GM03348 (cell line): ENCODE results near the gene TEC.

Experiments used
- DNase-seq: peaks from one replicate; pipeline ENCODE4 v3.0.0; 2012; ENCODE audit warnings: low spot score

The TEC gene

DNA sequence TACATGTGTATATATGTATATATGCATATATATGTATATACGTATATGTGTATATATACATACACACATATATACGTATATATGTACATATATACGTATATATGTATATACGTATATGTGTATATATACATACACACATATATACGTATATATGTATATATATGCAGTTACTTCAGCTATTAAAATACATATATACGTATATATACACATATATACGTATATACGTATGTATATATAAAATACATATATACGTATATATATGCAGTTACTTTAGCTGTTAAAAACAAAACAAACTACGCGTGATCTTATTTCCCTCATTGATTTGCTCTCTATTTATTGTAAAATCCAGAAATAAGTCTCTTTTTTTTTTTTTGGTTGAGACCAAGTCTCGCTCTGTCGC, 149.5 kb downstream of the TEC start:
- DNase-seq: no peak

DNA sequence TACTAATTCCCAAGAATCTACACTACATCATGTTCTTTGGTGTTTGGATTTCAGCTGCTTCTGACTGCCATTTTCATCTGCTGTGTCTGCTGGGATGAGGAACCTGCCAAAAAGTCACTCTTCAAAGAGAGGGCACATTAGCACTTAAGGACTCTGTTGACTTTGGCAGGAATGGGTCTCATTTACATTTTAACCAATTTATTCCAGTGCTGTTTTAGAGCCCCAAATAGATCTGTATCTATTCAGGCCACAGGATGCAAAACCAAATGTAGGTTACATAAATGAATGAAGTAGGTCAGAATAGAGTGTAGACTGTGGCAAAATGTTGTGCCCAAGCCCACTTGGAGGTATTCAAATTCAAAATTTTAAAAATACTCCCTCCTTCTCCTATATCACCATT, 150.0 kb downstream of the TEC start:
- no peak for DNase-seq

GRCh38 chr4:48118081-48118480, 151.6 kb downstream of the TEC start:
- DNase-seq: no peak

- no peak for DNase-seq
These were observed 153.1 kb downstream of the TEC start for GRCh38 chr4:48116582-48116981.

- no peak for DNase-seq
These were observed 155.2 kb downstream of the TEC start for GRCh38 chr4:48114412-48114811.

GRCh38 chr4:48112017-48112667, 157.5 kb downstream of the TEC start:
- no peak for DNase-seq

GRCh38 chr4:48110452-48110978, 159.1 kb downstream of the TEC start:
- DNase-seq: no peak

- no peak for DNase-seq
These were observed 160.0 kb downstream of the TEC start for GRCh38 chr4:48109413-48110263.

DNA sequence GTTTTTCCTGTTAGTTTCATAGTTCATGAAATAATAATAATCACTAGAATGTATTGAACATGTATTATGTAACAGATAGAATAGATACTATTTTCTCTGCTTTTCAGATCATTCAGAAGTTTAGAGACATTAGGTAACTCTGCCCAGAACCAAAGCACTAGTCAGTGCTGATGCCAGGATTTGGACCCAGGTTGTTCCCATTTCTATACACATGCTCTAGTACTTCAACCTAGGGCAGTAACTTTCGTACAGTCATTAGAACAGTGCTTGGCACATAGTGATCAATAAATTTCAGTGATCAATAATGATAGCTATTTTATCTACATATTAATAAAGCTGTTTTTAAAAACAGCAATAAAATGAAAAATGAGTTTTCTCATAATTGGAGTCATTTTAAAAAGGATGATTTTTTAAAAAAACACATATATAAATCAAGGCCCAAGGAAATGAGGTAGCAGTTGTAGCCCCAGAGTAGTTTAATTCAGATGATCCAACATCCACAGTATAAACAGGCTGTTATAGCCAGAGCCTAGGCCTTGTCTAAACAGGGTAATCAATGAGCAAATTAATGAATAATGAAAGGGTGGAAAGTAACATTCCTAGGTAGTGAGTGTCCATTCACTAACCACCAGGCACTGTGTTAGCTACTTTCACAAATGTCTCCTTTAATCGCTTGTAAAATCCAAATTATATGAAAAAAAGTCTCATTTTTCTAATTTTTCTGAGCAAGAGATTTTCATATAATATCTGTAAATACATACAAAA, 161.1 kb downstream of the TEC start:
- no peak for DNase-seq

- DNase-seq: no peak
These were observed 164.4 kb downstream of the TEC start for GRCh38 chr4:48105230-48105629.

DNA sequence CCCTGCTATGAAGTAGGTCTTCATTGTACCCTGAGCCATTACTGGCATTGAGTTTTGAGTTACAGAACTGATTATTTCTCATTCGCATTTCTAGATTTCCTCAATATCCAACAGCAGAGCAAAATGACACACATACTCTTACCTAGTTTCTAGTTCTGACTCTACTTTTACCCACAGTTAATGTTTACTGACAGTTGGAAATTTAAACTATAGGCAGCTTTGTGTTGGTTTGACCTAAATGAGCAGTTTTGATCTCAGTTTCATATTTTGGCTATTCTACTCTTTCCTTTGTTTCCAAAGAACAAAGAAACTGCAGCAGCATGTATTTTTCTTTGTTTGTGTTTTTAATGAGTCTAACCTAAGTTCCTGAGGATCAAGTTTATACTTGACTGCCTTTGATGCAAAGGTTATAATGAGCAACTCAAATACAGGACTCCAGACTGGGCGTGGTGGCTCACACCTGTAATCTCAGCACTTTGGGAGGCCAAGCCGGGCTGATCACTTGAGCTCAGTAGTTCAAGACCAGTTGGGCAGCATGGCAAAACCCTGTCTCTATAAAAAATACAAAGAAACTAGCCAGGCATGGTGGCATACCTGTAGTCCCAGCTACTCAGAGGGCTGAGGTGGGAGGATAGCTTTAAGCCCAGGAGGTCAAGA, 166.0 kb downstream of the TEC start:
- DNase-seq: no peak

DNA sequence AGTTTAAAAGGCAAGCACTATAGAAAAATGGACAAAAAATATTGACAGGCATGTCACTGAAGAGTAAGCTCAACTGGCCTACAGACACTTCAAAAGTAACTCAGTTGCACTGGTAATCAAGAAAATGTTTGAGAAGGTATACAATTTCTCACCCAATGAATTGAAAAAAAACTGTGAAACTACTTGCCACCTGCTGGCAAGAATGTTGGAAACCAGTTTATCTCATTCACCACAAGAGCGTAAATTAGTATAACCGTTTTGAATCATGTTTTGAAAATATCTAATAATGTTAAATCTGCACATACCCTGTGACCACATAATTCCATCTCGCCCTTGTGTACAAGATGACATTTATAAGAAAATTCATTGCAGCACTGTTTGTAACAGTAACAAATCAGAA, 167.3 kb downstream of the TEC start:
- DNase-seq: no peak

- peak; percentile 3 for DNase-seq
These were observed 169.4 kb downstream of the TEC start for GRCh38 chr4:48100256-48100655.

GRCh38 chr4:48095441-48095840, 174.2 kb downstream of the TEC start:
- no peak for DNase-seq

- DNase-seq: no peak
These were observed 175.6 kb downstream of the TEC start for GRCh38 chr4:48093991-48094416.

- DNase-seq: no peak
These were observed 179.0 kb downstream of the TEC start for GRCh38 chr4:48090621-48091020.

DNA sequence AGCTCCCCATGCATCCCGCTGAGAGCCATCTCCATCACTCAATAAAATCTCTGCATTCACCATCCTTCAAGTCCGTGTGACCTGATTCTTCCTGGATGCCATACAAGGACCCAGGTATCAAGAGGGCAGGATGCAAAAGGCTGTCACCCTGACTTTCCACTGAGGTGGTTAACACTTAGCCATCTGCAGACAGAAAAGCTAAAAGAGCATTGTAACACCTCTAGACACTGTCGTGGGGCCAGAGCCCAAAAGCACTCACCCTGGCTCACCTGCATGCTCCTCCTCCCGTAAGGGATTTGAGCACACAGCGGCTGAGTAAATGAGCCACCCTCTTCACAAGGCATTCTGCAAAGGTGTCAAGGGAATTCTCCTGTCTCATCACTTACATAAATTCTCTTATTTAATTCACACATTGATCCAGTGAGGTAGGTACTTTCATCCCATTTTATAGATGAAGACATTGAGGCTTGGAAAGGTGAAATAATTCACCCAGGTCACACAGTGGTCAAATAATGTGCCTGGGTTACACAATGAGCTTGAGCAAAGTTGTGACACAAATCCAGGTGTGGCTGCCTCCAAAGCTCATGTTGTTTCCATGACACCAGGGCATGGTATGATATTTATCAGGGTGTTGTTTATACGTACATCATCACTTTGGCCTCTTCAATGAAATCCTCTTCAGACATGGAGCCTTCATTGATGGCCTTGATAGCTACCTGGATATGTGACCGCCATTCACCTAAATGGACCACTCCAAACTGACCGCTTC, 183.6 kb downstream of the TEC start:
- no peak for DNase-seq
